Measurements from ENCODE around the gene SPATA2.
A peak's percentile ranks its signal among the peaks of the same experiment; 100 is the strongest.

SPATA2 gene

GRCh38 chr20:49882171-49882970, 33.0 kb downstream of the SPATA2 start:
- no peak for DNase-seq

DNA sequence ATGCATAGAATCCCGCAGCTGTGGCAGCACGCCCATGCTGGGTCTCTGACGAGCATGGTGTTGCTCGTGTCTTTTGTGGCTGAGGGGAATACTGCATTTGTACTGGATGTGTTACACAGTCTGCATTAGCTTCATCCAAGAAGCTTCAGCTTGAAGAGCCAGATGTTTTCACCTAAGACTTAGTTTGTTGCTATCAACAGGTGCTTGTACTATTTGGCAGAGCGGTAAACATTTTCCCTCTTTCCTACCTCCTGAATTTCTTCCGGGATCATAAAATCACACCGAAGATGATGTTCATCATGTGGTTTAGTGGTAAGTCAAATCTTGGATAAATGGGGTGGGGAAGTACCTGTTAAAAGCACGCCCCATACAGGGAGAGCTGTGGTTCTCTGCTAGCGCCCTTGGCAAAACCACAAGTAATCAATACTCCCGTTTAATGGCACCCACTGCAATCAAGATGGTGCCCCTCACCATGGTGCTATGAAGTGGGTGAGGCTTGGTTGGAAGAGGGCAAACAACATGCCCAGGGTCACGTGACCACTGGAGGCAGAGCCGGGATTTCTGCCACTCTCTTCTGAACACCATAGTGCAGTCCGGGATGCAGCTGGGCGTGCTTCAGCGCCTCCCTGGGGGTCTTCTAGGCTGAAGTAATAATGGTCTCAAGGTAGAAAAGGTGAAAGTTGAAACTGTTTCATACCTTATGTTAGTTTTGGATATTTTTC, 34.4 kb downstream of the SPATA2 start:
- DNase-seq: no peak

GRCh38 chr20:49880177-49880576, 35.2 kb downstream of the SPATA2 start:
- no peak for DNase-seq

DNA sequence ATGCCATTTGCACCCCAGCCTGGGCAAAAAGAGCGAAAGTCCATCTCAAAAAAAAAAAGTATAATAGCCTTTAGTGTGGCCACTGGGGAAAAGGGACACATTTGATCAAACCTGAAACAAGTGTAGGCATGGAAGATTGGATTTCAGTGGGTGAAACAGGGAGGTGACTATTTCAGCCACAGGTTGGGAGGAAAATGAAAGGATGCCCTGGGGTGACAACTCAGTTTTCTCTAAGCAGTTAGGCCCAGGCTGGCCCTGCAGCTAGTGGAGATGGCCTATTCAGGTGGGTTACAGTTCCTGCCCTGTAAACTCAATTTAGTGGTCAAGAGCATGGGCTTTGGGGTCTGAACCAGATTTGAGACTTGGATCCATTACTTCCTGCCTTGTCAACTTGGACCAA, 36.4 kb downstream of the SPATA2 start:
- no peak for DNase-seq

- no peak for DNase-seq
These were observed 37.9 kb downstream of the SPATA2 start for GRCh38 chr20:49877386-49877921.

GRCh38 chr20:49874696-49875095, 40.6 kb downstream of the SPATA2 start:
- DNase-seq: no peak

DNA sequence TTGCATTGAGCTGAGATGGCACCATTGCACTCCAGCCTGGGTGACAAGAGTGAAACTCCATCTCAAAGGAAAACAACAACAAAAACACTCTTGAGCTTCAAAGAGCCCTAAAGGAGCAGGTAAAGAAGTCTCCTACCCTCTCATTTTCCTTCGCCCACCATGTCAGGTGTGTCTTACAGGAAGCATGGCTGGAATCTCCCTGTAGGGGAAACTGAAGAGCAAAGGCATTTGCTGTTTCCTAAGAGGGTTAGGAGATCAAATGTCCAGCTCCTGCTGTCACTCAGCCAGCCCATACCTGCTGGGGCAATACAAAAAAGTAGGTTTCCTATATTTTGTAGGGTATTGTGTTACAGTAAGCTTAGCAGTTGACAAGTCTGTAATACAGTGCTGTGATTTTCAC, 43.3 kb downstream of the SPATA2 start:
- no peak for DNase-seq

GRCh38 chr20:49871391-49871948, 43.9 kb downstream of the SPATA2 start:
- DNase-seq: no peak

- no peak for DNase-seq
These were observed 45.1 kb downstream of the SPATA2 start for GRCh38 chr20:49870261-49870660.

- no peak for DNase-seq
These were observed 46.4 kb downstream of the SPATA2 start for GRCh38 chr20:49868964-49869363.

DNA sequence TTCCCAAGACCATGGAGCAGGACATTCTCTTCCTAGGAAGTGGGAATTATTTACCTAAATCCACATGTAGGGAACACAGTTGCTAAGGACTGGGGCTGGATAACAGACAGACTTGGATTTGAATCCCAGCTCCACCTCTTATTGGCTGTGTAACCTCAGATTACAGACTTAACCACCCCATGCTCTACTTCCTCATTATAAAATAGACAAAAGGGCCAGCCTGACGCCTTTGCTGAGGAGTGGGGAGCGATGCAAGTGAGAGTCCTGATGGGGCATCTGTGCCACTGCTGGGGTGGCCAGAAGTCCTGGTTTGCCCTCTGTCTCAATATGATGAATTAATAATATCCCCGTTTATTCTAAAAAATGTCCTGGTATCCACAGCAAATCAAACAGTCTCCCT, 46.8 kb downstream of the SPATA2 start:
- DNase-seq: peak in 1 of 2 donors; percentile 51

DNA sequence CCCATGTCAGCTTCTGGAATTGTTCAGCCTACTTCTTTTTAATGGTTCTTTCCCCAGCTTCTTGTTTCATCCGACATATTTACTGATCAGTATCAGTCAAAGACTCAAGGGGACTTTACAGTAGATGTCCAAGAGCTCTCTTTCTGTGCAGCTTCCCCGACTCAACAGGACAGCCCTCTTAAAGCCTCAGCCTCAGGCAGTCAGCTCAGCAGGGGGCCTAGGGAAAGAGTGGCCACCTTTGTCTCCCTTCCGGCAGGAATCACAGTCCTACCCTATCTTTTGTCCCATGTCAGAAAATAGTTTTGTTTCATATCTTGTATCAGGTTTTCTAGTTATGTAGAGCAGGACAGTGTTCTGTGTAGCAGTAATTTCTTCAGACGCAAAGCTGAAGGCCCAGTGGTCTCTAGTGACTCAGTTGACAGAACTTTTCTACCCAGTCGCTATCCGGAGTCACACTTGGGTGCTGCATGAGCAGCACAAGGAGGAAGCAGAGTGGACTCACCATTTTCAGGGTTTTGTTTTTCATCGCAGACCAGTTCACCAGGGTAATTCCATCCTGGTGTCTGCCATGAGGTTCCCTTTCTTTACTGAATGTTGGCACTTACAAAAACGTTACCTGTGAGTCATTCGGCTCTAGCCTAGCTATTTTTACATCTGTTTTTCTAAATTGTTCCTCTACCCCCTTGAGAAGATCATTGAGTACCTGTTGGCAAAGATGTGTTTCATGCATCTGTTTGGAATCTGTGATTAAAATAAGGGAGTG, 47.7 kb downstream of the SPATA2 start:
- peak in 1 of 2 donors; percentile 29 for DNase-seq

GRCh38 chr20:49866051-49866450, 49.3 kb downstream of the SPATA2 start:
- no peak for DNase-seq

- DNase-seq: no peak
These were observed 49.8 kb downstream of the SPATA2 start for GRCh38 chr20:49865559-49865958.

DNA sequence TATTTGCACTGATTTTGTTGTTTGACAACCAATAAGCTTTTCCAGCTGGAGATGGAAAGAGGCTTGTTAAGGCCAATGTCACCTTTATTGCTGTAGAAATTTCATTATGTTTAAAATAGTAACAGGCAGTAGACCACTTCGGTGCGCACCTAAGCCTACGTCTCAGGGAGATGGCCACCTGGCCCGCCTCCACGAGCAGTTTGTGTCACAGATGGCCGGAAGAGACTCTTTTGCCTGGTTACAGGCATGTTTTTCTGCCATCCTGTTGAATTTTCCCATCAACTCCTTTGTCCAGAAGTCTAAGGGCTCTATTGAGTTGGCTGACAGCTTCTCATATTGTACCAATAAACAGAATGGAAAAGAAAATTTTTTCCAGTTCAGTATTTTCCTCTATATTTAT, 51.7 kb downstream of the SPATA2 start:
- no peak for DNase-seq

DNA sequence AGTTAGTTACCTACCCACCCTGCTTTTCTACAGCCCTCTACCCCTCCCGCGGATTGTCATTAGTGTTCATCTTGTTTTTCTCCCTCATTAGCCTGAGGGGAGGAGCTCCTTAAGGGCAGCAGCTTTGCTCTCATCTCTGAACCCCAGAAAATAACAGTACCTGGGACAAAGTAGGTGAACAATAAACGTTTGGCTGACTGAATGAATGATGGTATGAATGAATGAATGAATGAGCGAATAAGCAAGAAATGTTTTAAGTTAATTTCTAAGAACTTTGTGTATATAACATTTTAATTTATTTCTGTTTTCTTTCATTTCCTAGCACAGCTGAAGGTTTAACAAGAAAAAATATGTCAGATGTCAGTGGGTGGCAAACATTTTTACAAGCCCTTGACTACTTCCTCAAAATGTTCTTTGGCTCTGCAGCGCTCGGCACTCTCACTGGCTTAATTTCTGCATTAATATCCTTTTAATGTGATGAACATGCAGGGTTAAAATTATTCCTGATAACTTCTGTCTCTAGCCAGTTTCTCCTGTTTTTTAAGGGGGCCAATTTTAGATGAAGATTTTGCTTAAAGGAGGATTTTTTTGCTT, 52.6 kb downstream of the SPATA2 start:
- peak; percentile 37 to 61 for DNase-seq

DNA sequence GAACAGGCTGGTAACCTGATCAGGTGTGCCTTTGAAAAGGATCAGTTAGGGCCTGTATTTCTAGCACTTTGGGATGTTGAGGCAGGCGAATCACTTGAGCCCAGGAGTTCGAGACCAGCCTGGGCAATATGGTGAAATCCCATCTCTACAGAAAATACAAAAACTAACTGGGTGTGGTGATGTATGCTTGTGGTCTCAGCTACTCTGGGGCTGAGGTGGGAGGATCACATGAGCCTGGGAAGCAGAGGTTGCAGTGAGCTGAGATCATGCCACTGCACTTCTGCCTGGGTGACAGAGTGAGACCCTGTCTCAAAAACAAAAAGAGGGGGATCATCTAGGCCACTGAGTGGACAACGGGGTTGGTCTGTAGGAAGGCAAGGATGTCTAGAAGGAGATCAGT, 54.1 kb downstream of the SPATA2 start:
- DNase-seq: peak; percentile 33 to 75

- DNase-seq: no peak
These were observed 55.5 kb downstream of the SPATA2 start for GRCh38 chr20:49859807-49860206.

GRCh38 chr20:49859011-49859410, 56.3 kb downstream of the SPATA2 start:
- DNase-seq: no peak

DNA sequence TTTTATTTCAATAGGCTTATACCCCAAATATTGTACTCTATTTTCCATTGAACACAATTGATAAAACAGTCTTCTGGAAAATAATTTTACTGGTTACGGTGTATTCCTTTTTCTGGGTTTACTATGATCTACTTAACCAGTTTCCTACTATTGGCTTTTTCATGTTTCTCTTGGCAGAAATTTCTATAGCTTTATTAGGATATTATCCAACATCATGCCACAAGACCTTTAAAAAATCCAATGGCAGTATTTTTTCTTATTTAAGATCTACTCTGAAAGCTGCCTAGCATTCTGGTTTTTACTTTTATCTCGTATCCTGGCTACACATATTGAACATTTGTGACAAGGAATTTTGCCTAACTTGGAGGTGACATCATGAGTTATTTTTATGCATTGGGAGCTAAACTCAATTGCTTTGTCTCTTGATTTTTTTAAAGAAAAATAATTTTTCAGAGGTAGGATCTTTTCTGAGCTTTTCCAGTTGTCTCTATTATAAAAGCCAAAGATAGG, 57.2 kb downstream of the SPATA2 start:
- no peak for DNase-seq

DNA sequence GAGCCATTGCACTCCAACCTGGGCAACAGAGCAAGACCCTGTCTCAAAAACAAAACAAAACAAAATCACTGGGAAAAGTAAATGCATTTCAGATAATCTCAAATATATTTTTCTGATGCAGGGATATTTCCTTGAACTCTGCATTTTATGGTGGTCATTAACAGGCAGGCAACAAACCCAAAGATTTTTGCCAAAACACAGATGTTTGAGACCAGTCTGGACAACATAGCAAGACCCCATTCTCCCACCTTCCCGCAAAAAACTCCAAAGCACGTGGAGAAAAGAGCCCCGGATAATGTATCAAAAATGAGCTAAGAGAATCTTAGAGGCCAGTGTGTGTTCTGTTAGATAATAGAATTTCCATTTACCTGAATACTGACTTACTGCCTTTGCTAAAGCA, 58.4 kb downstream of the SPATA2 start:
- no peak for DNase-seq

GRCh38 chr20:49854190-49854875, 61.0 kb downstream of the SPATA2 start:
- DNase-seq: no peak
